Gastrocnemius medialis (tissue), 4 donors: ENCODE measurements around the gene WDR26.

ENCODE experiments used
- CTCF ChIP-seq, 5 experiments: fragments of 450-650 bp in 3 of 5; fragments of 200-600 bp in 2 of 5; sonication (generic) in 2 of 5; IDR thresholded peaks in 4 of 5; conservative IDR thresholded peaks in 1 of 5; 1 replicate in 4 of 5; 2 replicates in 1 of 5; pipeline ENCODE4 v1.5.1; 2016 to 2019; ENCODE audit warnings: antibody characterized with exemption in 5 of 5, mild to moderate bottlenecking in 3 of 5, moderate library complexity in 3 of 5
- POLR2A ChIP-seq, 2 donors: fragments of 450-650 bp; IDR thresholded peaks; one replicate each; pipeline ENCODE4 v1.6.1; 2017; ENCODE audit warnings: antibody characterized with exemption in 2 of 2, mild to moderate bottlenecking in 2 of 2, moderate library complexity in 2 of 2

GRCh38 chr1:224456637-224456953 lies 22.0 kb upstream of the WDR26 start:
- TF ChIP-seq CTCF (IDR thresholded peaks at IDR 0.05 in 4 of 5, conservative IDR thresholded peaks at IDR 0.05 in 1 of 5) (peak in 1 of 5 experiments; percentile 24), POLR2A (IDR thresholded peaks at IDR 0.05) (no peak)
